Loucy (cell line): Measurements from ENCODE around the gene PLCXD1.

ENCODE experiments used
- H2AFZ ChIP-seq: fragments of 200-600 bp; sonication (generic); 2 replicates; pipeline ENCODE4 v1.6.0; 2016; ENCODE audit warnings: antibody characterized with exemption, mild to moderate bottlenecking, low read length, moderate library complexity
- H3F3A ChIP-seq: fragments of 200-600 bp; 2 replicates; pipeline ENCODE4 v1.6.0; 2016; ENCODE audit warnings: antibody characterized with exemption, low read depth, mild to moderate bottlenecking
- H3K27me3 ChIP-seq: fragments of 200-600 bp; sonication (generic); 2 replicates; pipeline ENCODE4 v1.6.1; 2014; ENCODE audit warnings: low read length, mild to moderate bottlenecking; ENCODE audit not compliant: insufficient read depth, poor library complexity, severe bottlenecking
- H3K36me3 ChIP-seq: fragments of 200-600 bp; sonication (generic); 2 replicates; pipeline ENCODE4 v1.6.1; 2016; ENCODE audit warnings: low read length; ENCODE audit not compliant: insufficient read depth
- H3K4me1 ChIP-seq: fragments of 200-600 bp; sonication (generic); 2 replicates; pipeline ENCODE4 v1.5.1; 2014; ENCODE audit warnings: low read length, mild to moderate bottlenecking; ENCODE audit not compliant: insufficient read depth, poor library complexity, severe bottlenecking
- H3K4me2 ChIP-seq: fragments of 200-600 bp; sonication (generic); 2 replicates; pipeline ENCODE4 v1.6.0; 2014; ENCODE audit warnings: antibody characterized with exemption, low read length, low read depth, mild to moderate bottlenecking; ENCODE audit not compliant: poor library complexity, severe bottlenecking
- H3K4me3 ChIP-seq: fragments of 200-600 bp; sonication (generic); 2 replicates; pipeline ENCODE4 v1.5.1; 2014; ENCODE audit warnings: low read length, mild to moderate bottlenecking, mixed read lengths; ENCODE audit not compliant: poor library complexity, severe bottlenecking
- H3K79me2 ChIP-seq: fragments of 200-600 bp; sonication (generic); 2 replicates; pipeline ENCODE4 v1.6.1; 2014; ENCODE audit warnings: low read length; ENCODE audit not compliant: insufficient read depth
- H3K9ac ChIP-seq: fragments of 200-600 bp; sonication (generic); 2 replicates; pipeline ENCODE4 v1.6.0; 2014; ENCODE audit warnings: mild to moderate bottlenecking, low read depth, low read length, moderate library complexity; ENCODE audit not compliant: poor library complexity, severe bottlenecking
- H3K9me2 ChIP-seq: fragments of 200-600 bp; sonication (generic); replicated peaks from 2 replicates; pipeline ENCODE4 v1.6.1; 2016; ENCODE audit warnings: low read depth, low read length, mixed read lengths
- H3K9me3 ChIP-seq: fragments of 200-600 bp; sonication (generic); 2 replicates; pipeline ENCODE4 v1.6.1; 2014; ENCODE audit warnings: mild to moderate bottlenecking, antibody characterized with exemption, low read length, low read depth; ENCODE audit not compliant: insufficient read depth
- H4K20me1 ChIP-seq: fragments of 200-600 bp; sonication (generic); 2 replicates; pipeline ENCODE4 v1.6.0; 2014; ENCODE audit warnings: antibody characterized with exemption, low read length, mild to moderate bottlenecking; ENCODE audit not compliant: insufficient read depth, poor library complexity, severe bottlenecking
- CTCF ChIP-seq: fragments of 200-600 bp; sonication (generic); conservative IDR thresholded peaks from 2 replicates; pipeline ENCODE4 v1.5.1; 2014; ENCODE audit warnings: mild to moderate bottlenecking, antibody characterized with exemption, low read length
- EZH2phosphoT487 ChIP-seq: fragments of 200-600 bp; IDR thresholded peaks from 2 replicates; pipeline ENCODE4 v1.6.1; 2018; ENCODE audit warnings: antibody characterized with exemption, mild to moderate bottlenecking, moderate library complexity, borderline replicate concordance

Gene PLCXD1

DNA sequence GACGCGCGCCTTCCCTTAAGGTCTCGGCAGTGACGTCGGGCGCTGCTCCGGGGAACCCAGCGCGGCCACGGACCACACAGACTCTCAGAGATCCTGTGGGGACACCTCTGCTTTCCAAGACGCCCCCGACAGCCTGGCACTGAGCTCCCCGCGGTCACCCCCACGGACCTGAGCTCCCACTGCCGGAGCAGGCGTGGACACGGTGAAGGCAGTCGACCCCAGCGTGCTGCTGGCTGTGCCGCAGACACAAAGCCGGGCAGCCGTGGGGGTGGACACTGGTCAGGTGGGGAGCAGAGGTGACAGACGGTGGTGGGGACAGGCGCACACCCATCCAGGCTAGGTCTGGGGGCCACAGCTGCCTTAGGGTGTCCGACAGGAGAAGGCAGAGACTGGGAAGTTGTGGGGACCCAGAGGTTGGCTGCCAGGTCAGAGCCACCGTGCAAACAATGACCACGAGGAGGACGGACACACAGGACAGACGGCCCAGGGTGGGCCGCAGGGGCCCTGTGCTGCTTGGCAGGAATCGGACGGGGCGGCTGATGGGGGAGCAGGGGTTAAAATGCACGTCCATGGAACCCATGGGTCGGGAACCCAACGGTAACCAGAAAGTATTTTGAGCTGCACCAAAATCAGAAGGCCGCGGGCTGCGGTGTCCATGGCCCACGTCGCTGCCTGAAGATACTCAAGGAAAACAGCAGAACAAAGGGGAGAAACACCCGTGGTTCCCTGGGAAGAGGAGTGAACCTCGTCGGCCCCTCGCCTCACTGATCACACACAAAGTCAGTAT is 54.0 kb downstream of the PLCXD1 start:
- Histone ChIP-seq H2AFZ (no peak overlapping the region), H3K9me2 (no peaks in the 10 kb centered on the region), H3K36me3 (no peaks in the 10 kb centered on the region; the same call in 1 of the 2 replicates), H3K4me1 (no peaks in the 10 kb centered on the region), H3K9ac (no peak overlapping the region), H3K4me3 (no peak overlapping the region), H3K4me2 (no peak overlapping the region), H4K20me1 (no peaks in the 10 kb centered on the region), H3K27me3 (no peaks in the 10 kb centered on the region), H3K79me2 (no peaks in the 10 kb centered on the region), H3K9me3 (no peaks in the 10 kb centered on the region), H3F3A (no peaks in the 10 kb centered on the region)
- TF ChIP-seq CTCF (no peak), EZH2phosphoT487 (no peak)

- Histone ChIP-seq H2AFZ (no peak overlapping the region), H3K9me2 (no peaks in the 10 kb centered on the region), H3F3A (no peaks in the 10 kb centered on the region), H3K9me3 (no peaks in the 10 kb centered on the region), H3K36me3 (no peaks in the 10 kb centered on the region; the same call in 1 of the 2 replicates), H3K4me1 (no peaks in the 10 kb centered on the region), H3K27me3 (no peaks in the 10 kb centered on the region), H3K4me2 (no peak overlapping the region), H4K20me1 (no peaks in the 10 kb centered on the region), H3K79me2 (no peaks in the 10 kb centered on the region), H3K4me3 (no peak overlapping the region), H3K9ac (no peak overlapping the region)
- no peak for TF ChIP-seq CTCF
- TF ChIP-seq EZH2phosphoT487: no peak
Observed at GRCh38 chrX:335758-336155, 54.6 kb downstream of the PLCXD1 start.

- Histone ChIP-seq H3K4me2 (no peak overlapping the region), H3K9ac (no peak overlapping the region), H3K4me1 (no peaks in the 10 kb centered on the region), H3K9me3 (no peaks in the 10 kb centered on the region), H4K20me1 (no peaks in the 10 kb centered on the region), H3K27me3 (no peaks in the 10 kb centered on the region), H3F3A (no peaks in the 10 kb centered on the region), H3K4me3 (no peak overlapping the region), H3K79me2 (no peaks in the 10 kb centered on the region), H3K36me3 (no peaks in the 10 kb centered on the region; the same call in 1 of the 2 replicates), H3K9me2 (no peaks in the 10 kb centered on the region), H2AFZ (no peak overlapping the region)
- no peak for TF ChIP-seq CTCF
- TF ChIP-seq EZH2phosphoT487: no peak
Observed at GRCh38 chrX:336227-336626, 55.0 kb downstream of the PLCXD1 start.
